Measurements from ENCODE around the gene C1orf53. TPM values are rescaled to one million over a fixed set of nuclear protein-coding genes. Genes with fewer than 3 reads are reported as not detected.

The C1orf53 gene
- total RNA-seq, 1 donor from 2014 or later, result 1.2 TPM

DNA sequence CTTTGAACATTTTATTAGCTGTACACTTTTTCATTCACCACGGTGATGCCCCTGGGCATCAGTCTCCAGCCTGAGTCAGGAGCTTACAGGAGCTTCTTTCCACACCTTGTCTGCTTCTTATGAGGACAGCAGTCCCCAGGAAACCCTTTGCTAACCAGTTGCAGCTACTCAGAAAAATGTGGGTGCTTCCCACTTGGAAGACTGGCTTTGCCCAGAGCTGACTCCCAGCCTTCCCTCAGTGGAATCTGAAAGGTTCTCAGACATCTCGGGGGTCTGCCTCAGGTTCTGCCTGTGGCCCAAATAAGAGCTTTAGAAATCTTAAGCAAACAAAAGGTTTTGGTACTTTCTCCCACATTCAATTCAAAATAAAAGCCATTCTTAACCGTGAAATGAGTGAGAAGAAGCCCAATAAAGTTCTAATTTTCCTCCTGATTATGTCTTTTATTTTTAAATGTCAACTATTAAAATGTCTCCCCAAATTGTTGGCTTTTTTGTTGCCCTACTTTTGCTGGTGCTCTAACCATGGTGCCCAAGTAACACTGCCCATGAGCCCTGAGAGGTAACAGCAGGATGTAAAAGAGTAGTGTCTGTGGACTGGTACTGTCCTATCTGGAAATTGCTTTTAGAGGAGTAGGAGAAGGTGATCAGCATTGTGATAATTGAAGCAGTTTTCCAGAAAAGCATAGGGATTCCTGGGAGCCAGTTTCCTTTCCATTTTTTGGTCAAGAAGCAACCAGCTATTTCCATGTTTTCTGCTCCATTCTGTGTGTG lies 5.6 kb downstream of the C1orf53 start:
- TF ChIP-seq, protein P1, sequence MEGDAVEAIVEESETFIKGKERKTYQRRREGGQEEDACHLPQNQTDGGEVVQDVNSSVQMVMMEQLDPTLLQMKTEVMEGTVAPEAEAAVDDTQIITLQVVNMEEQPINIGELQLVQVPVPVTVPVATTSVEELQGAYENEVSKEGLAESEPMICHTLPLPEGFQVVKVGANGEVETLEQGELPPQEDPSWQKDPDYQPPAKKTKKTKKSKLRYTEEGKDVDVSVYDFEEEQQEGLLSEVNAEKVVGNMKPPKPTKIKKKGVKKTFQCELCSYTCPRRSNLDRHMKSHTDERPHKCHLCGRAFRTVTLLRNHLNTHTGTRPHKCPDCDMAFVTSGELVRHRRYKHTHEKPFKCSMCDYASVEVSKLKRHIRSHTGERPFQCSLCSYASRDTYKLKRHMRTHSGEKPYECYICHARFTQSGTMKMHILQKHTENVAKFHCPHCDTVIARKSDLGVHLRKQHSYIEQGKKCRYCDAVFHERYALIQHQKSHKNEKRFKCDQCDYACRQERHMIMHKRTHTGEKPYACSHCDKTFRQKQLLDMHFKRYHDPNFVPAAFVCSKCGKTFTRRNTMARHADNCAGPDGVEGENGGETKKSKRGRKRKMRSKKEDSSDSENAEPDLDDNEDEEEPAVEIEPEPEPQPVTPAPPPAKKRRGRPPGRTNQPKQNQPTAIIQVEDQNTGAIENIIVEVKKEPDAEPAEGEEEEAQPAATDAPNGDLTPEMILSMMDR (IDR thresholded peaks at IDR 0.05), result no peak
- no peak overlapping the region for H3K4me3 Mint-ChIP-seq
- DNase-seq (no peak), ATAC-seq (ENCODE audit: low read depth) (no peak)
- H3K27me3 Mint-ChIP-seq, result peaks cover 83% of the 10 kb centered on the region
- H3K36me3 Mint-ChIP-seq (ENCODE audit: low read depth), result peaks cover under 1% of the 10 kb centered on the region
- no peaks in the 10 kb centered on the region for H3K9me3 Mint-ChIP-seq
- no peak overlapping the region for H3K27ac Mint-ChIP-seq
- ChIA-PET POLR2A (interaction anchor here (1.9 kb wide), 1 partner anchor 10 kb away, joined by 6 read pairs; the partner anchor contains the start of gene LHX9), CTCF (interaction anchor here (0.7 to 1.6 kb wide), 3 partner anchors 9 to 388 kb away, joined by 3 to 4 read pairs (median 3); partner anchors contain the start of gene LHX9)
- intact Hi-C loops (cut with micrococcal nuclease), result no loop called here
- H3K4me1 Mint-ChIP-seq, result peaks cover 44% of the 10 kb centered on the region

DNA sequence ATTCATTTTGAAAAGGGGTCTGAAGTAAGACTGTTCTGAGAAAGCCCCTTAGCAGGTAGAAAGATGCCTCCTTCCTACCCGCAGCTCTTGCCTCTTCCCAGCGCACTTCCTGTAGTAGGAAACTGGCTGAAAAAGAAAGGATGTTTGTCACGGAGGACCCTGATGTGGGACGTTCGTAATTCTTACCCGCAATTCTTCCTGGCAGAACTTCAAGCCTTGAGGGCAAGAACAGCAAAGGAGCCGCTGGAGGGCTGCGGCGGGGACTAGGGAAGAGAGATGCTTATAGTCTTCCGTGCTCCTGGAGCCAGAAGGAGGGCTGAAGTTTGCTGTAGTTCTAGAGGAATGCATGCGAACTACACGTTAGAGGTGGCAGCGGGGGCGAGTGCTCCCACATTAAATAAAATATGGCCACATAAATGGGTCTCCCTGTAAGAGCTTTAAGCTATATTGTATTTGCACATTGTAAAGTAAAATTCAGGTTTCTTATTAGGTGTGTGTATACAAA lies 6.3 kb downstream of the C1orf53 start:
- ChIA-PET POLR2A (interaction anchor here (1.9 kb wide), 1 partner anchor 9 kb away, joined by 6 read pairs; the partner anchor contains the start of gene LHX9), CTCF (no interaction called here)
- H3K27ac Mint-ChIP-seq, result no peak overlapping the region
- H3K9me3 Mint-ChIP-seq, result no peaks in the 10 kb centered on the region
- ATAC-seq (ENCODE audit: low read depth), result no peak
- TF ChIP-seq, protein P1 (IDR thresholded peaks at IDR 0.05), result no peak
- intact Hi-C loops (cut with micrococcal nuclease), result loop anchor here (1.0 kb wide), 1 partner anchor 10 kb away; no protein-coding TSS in a partner anchor
- no peaks in the 10 kb centered on the region for H3K36me3 Mint-ChIP-seq (ENCODE audit: low read depth)
- H3K27me3 Mint-ChIP-seq, result peaks cover 85% of the 10 kb centered on the region
- no peak overlapping the region for H3K4me3 Mint-ChIP-seq
- H3K4me1 Mint-ChIP-seq, result peaks cover 45% of the 10 kb centered on the region
- DNase-seq, result peak; percentile 14

DNA sequence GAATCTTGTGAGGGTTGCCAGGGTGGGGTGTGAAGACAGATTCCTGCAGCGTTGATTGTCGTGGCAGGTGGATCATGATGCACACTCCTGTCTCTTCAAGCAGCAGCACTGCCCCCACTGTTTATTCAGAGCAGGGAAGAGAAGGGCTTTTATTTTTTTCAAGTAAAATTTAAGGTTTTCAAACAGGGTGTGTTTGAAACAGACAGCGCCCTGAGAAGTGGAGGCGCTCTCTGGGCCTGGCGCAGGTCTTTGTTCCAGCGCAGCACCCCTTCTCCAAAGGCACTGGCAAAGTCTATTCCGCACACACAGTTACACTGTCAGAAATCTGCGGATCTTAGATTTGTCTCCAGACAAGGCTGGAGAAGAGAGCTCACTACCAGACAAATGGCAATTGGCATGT lies 7.0 kb downstream of the C1orf53 start:
- H3K36me3 Mint-ChIP-seq (ENCODE audit: low read depth), result no peaks in the 10 kb centered on the region
- intact Hi-C loops (cut with micrococcal nuclease), result loop anchor here (1.0 kb wide), 1 partner anchor 9 kb away; no protein-coding TSS in a partner anchor
- no peak overlapping the region for H3K4me3 Mint-ChIP-seq
- H3K27me3 Mint-ChIP-seq, result peaks cover 84% of the 10 kb centered on the region
- TF ChIP-seq, protein P1 (IDR thresholded peaks at IDR 0.05), result no peak
- POLR2A ChIA-PET, result interaction anchor here (0.7 kb wide), 1 partner anchor 11 kb away, joined by 3 read pairs; no protein-coding TSS in a partner anchor
- ATAC-seq (ENCODE audit: low read depth) (no peak), DNase-seq (peak; percentile 11)
- H3K4me1 Mint-ChIP-seq, result peaks cover 46% of the 10 kb centered on the region
- H3K9me3 Mint-ChIP-seq, result no peaks in the 10 kb centered on the region
- H3K27ac Mint-ChIP-seq, result no peak overlapping the region
- CTCF ChIA-PET, result interaction anchor here (1.2 kb wide), 1 partner anchor 290 kb away, joined by 3 read pairs; no protein-coding TSS in a partner anchor

DNA sequence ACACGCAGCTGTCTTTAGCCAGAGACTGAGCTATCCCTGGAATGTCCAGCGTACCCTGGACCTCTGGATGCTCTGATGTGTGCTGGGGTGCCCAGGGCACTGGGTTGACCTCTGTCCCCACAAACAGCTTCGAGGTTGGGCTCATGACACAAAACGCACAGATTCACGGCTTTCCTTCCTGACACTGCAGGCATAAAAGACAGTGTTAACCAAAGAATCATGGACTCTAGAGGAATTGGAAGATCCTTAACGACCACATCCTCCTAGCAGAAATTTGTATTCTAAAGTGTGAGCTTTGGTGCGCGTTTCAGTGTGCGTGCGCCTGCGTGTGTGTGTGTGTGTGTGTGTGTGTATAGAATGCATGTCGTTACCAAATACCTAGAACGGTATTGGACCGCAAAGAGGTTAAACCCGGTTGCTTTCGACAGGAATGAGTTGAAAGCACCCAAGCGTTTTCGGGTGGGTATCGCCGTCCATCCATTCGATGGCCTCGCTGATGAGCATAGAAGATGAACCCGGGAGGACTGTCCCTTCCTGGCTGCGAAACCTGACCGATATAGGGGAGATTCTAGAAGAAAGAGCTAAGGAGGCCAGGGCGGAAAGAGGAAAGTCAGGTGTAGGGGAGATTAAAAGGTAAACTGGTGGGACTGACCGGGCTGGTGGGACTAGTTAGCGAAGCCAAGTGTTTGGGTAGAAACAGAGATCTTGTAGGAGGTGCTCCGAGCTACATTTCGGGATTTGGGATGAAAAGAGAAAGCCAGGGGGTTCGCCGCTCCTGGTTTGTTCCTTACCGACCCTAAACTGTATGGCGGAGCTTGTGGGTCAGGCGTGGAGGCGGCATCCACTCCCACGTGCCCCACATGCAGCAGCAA lies 7.9 kb downstream of the C1orf53 start:
- H3K36me3 Mint-ChIP-seq (ENCODE audit: low read depth), result no peaks in the 10 kb centered on the region
- peaks cover 48% of the 10 kb centered on the region for H3K4me1 Mint-ChIP-seq
- TF ChIP-seq, protein P1 (IDR thresholded peaks at IDR 0.05), result no peak
- CTCF ChIA-PET, result interaction anchor here (1.2 to 1.9 kb wide), 2 partner anchors 291 to 295 kb away, joined by 3 to 8 read pairs; no protein-coding TSS in a partner anchor
- peaks cover 85% of the 10 kb centered on the region for H3K27me3 Mint-ChIP-seq
- POLR2A ChIA-PET, result interaction anchor here (0.7 kb wide), 2 partner anchors 135 to 1354 kb away, joined by 3 to 4 read pairs; partner anchors contain the start of gene DENND1B
- H3K4me3 Mint-ChIP-seq, result peak overlapping the region; percentile 55
- no peaks in the 10 kb centered on the region for H3K9me3 Mint-ChIP-seq
- intact Hi-C loops (cut with micrococcal nuclease), result loop anchor here (5.0 to 10.0 kb wide), 2 partner anchors 766 to 1027 kb away; partner anchors contain the start of gene ASPM
- peak overlapping the region; percentile 4 for H3K27ac Mint-ChIP-seq
- no peak for ATAC-seq (ENCODE audit: low read depth)
- DNase-seq, result peak; percentile 15
